IMR-90 (cell line): ENCODE results near the gene COMP. TPM values are rescaled to one million over a fixed set of nuclear protein-coding genes. Genes with fewer than 3 reads are reported as not detected.

ENCODE experiments used
- ATAC-seq: fragments of 200-7000 bp; cut with Tn5 transposase; 2 replicates; pipeline ENCODE4 v1.9.1; 2020; ENCODE audit warnings: low read depth, mild to moderate bottlenecking, moderate library complexity
- BruUV-seq: library from RNA; stranded (reverse); fragments of 400-500 nt; replicated peaks from 2 replicates; lab custom pipeline; 2021; lab: Mats Ljungman, UMichigan
- CTCF ChIA-PET: fragments of 300-600 bp; formaldehyde crosslinking; extraction: SDS; loops from one replicate; lab custom pipeline; 2021; ENCODE audit warnings: antibody characterized with exemption; lab: Yijun Ruan, JAX
- POLR2A ChIA-PET: fragments of 300-600 bp; sonication (Branson Sonifier 250); formaldehyde crosslinking; loops from one replicate; lab custom pipeline; 2022; ENCODE audit warnings: antibody characterized with exemption; ENCODE audit not compliant: unreplicated experiment; lab: Charles Lee
- DNase-seq: peaks from one replicate; pipeline ENCODE4 v3.0.0; 2013
- H2AFZ ChIP-seq: replicated peaks from 2 replicates; pipeline ENCODE3; 2013; ENCODE audit warnings: low read length, mild to moderate bottlenecking; ENCODE audit not compliant: poor library complexity
- H2AK5ac ChIP-seq: 2 replicates; pipeline ENCODE4 v1.6.1; 2013; ENCODE audit warnings: low read depth, low read length, inconsistent platforms
- H2AK9ac ChIP-seq: replicated peaks from 2 replicates; pipeline ENCODE3; 2013; ENCODE audit warnings: mild to moderate bottlenecking, low read depth, low read length, moderate library complexity; ENCODE audit not compliant: poor library complexity
- H2BK120ac ChIP-seq: 2 replicates; pipeline ENCODE4 v1.6.1; 2013; ENCODE audit warnings: low read depth, low read length, inconsistent platforms
- H2BK15ac ChIP-seq: 3 replicates; pipeline ENCODE4 v1.6.1; 2013; ENCODE audit warnings: low read depth, low read length, inconsistent platforms
- H2BK20ac ChIP-seq: 2 replicates; pipeline ENCODE4 v1.6.1; 2013; ENCODE audit warnings: low read depth, mild to moderate bottlenecking, inconsistent platforms, low read length, moderate library complexity
- H2BK5ac ChIP-seq: 2 replicates; pipeline ENCODE4 v1.6.1; 2013; ENCODE audit warnings: mild to moderate bottlenecking, low read depth, low read length, inconsistent platforms; ENCODE audit not compliant: poor library complexity, severe bottlenecking
- H3K14ac ChIP-seq: replicated peaks from 2 replicates; pipeline ENCODE4 v1.6.1; 2013; ENCODE audit warnings: low read depth, low read length, inconsistent platforms
- H3K18ac ChIP-seq: 2 replicates; pipeline ENCODE4 v1.6.1; 2013; ENCODE audit warnings: low read depth, low read length, control low read depth
- H3K23ac ChIP-seq: 2 replicates; pipeline ENCODE4 v1.6.1; 2013; ENCODE audit warnings: low read depth, low read length, inconsistent platforms
- H3K27ac ChIP-seq: 2 replicates; pipeline ENCODE4 v1.5.1; 2013; ENCODE audit warnings: mild to moderate bottlenecking, control low read depth, low read length; ENCODE audit not compliant: insufficient read depth
- H3K27me3 ChIP-seq: 2 replicates; pipeline ENCODE4 v1.6.1; 2013; ENCODE audit warnings: low read length; ENCODE audit not compliant: control insufficient read depth, insufficient read depth
- H3K36me3 ChIP-seq: 2 replicates; pipeline ENCODE4 v1.6.1; 2013; ENCODE audit warnings: low read length, mixed read lengths; ENCODE audit not compliant: control insufficient read depth, insufficient read depth
- H3K4ac ChIP-seq: 2 replicates; pipeline ENCODE4 v1.6.1; 2013; ENCODE audit warnings: low read depth, low read length, inconsistent platforms
- H3K4me1 ChIP-seq: 2 replicates; pipeline ENCODE4 v1.6.1; 2013; ENCODE audit warnings: low read length, mixed read lengths; ENCODE audit not compliant: control insufficient read depth, insufficient read depth
- H3K4me2 ChIP-seq: 2 replicates; pipeline ENCODE4 v1.6.1; 2013; ENCODE audit warnings: low read depth, mild to moderate bottlenecking, control low read depth, low read length, moderate library complexity
- H3K4me3 ChIP-seq: 2 replicates; pipeline ENCODE4 v1.5.1; 2013; ENCODE audit warnings: low read depth, mild to moderate bottlenecking, control low read depth, low read length, moderate library complexity; ENCODE audit not compliant: insufficient read depth
- H3K56ac ChIP-seq: 2 replicates; pipeline ENCODE4 v1.6.1; 2013; ENCODE audit warnings: low read length, inconsistent platforms; ENCODE audit not compliant: insufficient read depth; ENCODE audit errors: extremely low read depth
- H3K79me1 ChIP-seq, 2 experiments: 2 replicates each; pipeline ENCODE4 v1.6.1; 2013; ENCODE audit warnings: low read length in 2 of 2, inconsistent platforms in 1 of 2, low read depth in 1 of 2
- H3K9ac ChIP-seq: 2 replicates; pipeline ENCODE4 v1.6.1; 2013; ENCODE audit warnings: low read depth, low read length, control low read depth
- H3K9me1 ChIP-seq: 2 replicates; pipeline ENCODE4 v1.6.1; 2013; ENCODE audit warnings: low read length, inconsistent platforms; ENCODE audit not compliant: insufficient read depth
- H3K9me3 ChIP-seq: 2 replicates; pipeline ENCODE4 v1.6.1; 2013; ENCODE audit warnings: low read length; ENCODE audit not compliant: control insufficient read depth, insufficient read depth
- H4K20me1 ChIP-seq: 2 replicates; pipeline ENCODE4 v1.6.1; 2013; ENCODE audit warnings: low read length, inconsistent platforms; ENCODE audit not compliant: insufficient read depth
- H4K5ac ChIP-seq: 2 replicates; pipeline ENCODE4 v1.6.1; 2013; ENCODE audit warnings: mild to moderate bottlenecking, low read depth, low read length, control low read depth
- H4K8ac ChIP-seq, 2 experiments: 2 replicates each; pipeline ENCODE4 v1.6.1; 2013; ENCODE audit warnings: low read depth in 2 of 2, low read length in 2 of 2, control low read depth in 1 of 2, inconsistent platforms in 1 of 2
- H4K91ac ChIP-seq: 2 replicates; pipeline ENCODE4 v1.6.1; 2013; ENCODE audit warnings: low read depth, low read length, inconsistent platforms; ENCODE audit not compliant: insufficient read depth
- BHLHE40 ChIP-seq: fragments of 150-350 bp; IDR thresholded peaks from 2 replicates; pipeline ENCODE4 v1.6.1; 2016; ENCODE audit warnings: mild to moderate bottlenecking, low read depth, low read length
- FOS ChIP-seq: fragments of 150-350 bp; IDR thresholded peaks from 2 replicates; pipeline ENCODE4 v1.6.1; 2016; ENCODE audit warnings: low read depth, low read length
- MAZ ChIP-seq: IDR thresholded peaks from 2 replicates; pipeline ENCODE4 v1.6.1; 2012; ENCODE audit warnings: low read depth, mild to moderate bottlenecking, low read length, improper control_type of control experiment, moderate library complexity, borderline replicate concordance
- MXI1 ChIP-seq: IDR thresholded peaks from 2 replicates; pipeline ENCODE4 v1.6.1; 2012; ENCODE audit warnings: low read depth, mild to moderate bottlenecking, low read length, moderate library complexity, borderline replicate concordance
- POLR2A ChIP-seq: IDR thresholded peaks from 2 replicates; pipeline ENCODE4 v1.6.1; 2012; ENCODE audit warnings: mild to moderate bottlenecking, low read depth, low read length
- RAD21 ChIP-seq: IDR thresholded peaks from 2 replicates; pipeline ENCODE4 v1.6.1; 2012; ENCODE audit warnings: low read length, improper control_type of control experiment
- RCOR1 ChIP-seq: IDR thresholded peaks from 2 replicates; pipeline ENCODE4 v1.6.1; 2012; ENCODE audit warnings: mild to moderate bottlenecking, low read length, improper control_type of control experiment; ENCODE audit not compliant: insufficient replicate concordance
- RFX5 ChIP-seq: IDR thresholded peaks from 2 replicates; pipeline ENCODE4 v1.8.0; 2012; ENCODE audit warnings: low read depth, mild to moderate bottlenecking, low read length, moderate library complexity
- WGBS, 2 experiments: methylation state at CpG; one replicate each; pipeline versions ENCODE4 v1.1.5 to v1.1.7; 2013; ENCODE audit warnings: missing lambda C conversion rate in 2 of 2; ENCODE audit not compliant: insufficient read length in 1 of 2; ENCODE audit errors: extremely low coverage in 2 of 2; 5-methylcytosine and 5-hydroxymethylcytosine counted together
- dilution Hi-C: fragments of 300-500 bp; cut with HindIII; formaldehyde crosslinking; loops from one replicate; pipeline ENCODE4 v1.14.3; 2018; ENCODE audit warnings: low sequenced_read_pairs; ENCODE audit not compliant: unreplicated experiment
- in situ Hi-C: fragments of 300-500 bp; cut with MboI; formaldehyde crosslinking; loops from 3 replicates; pipeline ENCODE4 v1.14.3; 2019; ENCODE audit warnings: low sequenced_read_pairs, inconsistent platforms, mixed read lengths
- intact Hi-C: fragments of 100-400 bp; cut with micrococcal nuclease; formaldehyde crosslinking; loops from 2 replicates; pipeline ENCODE4 v1.10.0; 2022
- polyA plus RNA-seq, 3 experiments: library from polyadenylated mRNA; depleted of rRNA; stranded (reverse); fragments of >200 nt; gene quantifications; 2 replicates each; pipeline ENCODE4 v1.2.3, GENCODE V29; 2012; ENCODE audit warnings: low replicate concordance in 1 of 3
- total RNA-seq: library from RNA; depleted of rRNA; stranded (reverse); fragments of >200 nt; gene quantifications from 2 replicates; pipeline ENCODE4 v1.2.3, GENCODE V29; 2012
- TF ChIP-seq, protein P1 (sequence below): fragments of 150-350 bp; IDR thresholded peaks from 2 replicates; pipeline ENCODE4 v1.6.1; 2016; ENCODE audit warnings: low read depth, mild to moderate bottlenecking, low read length, moderate library complexity, borderline replicate concordance
- TF ChIP-seq, protein P2 (sequence below): fragments of 150-350 bp; IDR thresholded peaks from 2 replicates; pipeline ENCODE4 v1.6.1; 2017; ENCODE audit warnings: mild to moderate bottlenecking, antibody characterized with exemption, low read length, low read depth

Gene COMP
- total and polyA plus RNA-seq, 2 of the 4 experiments (the other 2 are of a cell fraction) = under 0.01 to 0.43 TPM

DNA sequence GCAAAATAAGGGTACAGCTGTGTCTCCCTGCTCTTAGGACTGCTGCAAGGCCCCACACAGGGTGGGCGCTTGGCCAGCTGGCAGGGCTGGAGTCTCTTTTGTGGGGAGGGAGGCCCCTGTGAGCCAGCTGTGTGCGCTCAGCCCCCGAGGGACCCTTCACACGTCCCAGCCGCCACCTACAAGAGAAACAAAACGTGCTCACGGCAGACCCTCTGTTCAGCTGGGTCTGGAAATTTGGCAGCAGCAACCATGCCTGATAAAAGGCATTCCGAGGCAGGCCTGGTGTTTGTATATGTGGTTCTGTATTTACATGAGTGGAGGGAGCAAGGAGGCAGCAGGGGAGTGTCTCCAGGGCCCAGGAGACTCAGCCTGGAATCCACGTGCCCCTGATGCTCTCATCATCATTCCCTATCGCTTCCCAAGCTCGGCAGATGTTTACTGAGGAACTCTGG is 57.9 kb downstream of the COMP start:
- H3K36me3 ChIP-seq = no peaks in the 10 kb centered on the region
- H4K8ac ChIP-seq = no peak overlapping the region
- DNase-seq (peak; percentile 93), ATAC-seq (peak; percentile 99)
- H3K18ac ChIP-seq = no peak overlapping the region
- H3K27me3 ChIP-seq = no peaks in the 10 kb centered on the region
- peak overlapping the region; percentile 6; the same call in 1 of the 2 replicates for H3K27ac ChIP-seq
- H2BK120ac ChIP-seq = no peak overlapping the region
- H3K4me3 ChIP-seq = no peak overlapping the region
- H3K9me1 ChIP-seq = no peaks in the 10 kb centered on the region; the same call in 1 of the 2 replicates
- H3K4me1 ChIP-seq = peaks cover 11% of the 10 kb centered on the region; the same call in 1 of the 2 replicates
- H3K23ac ChIP-seq = no peak overlapping the region
- no peak overlapping the region for H3K14ac ChIP-seq
- H3K56ac ChIP-seq = no peak overlapping the region
- intact Hi-C loops = no loop called here
- H4K5ac ChIP-seq = no peak overlapping the region
- H3K9ac ChIP-seq = no peak overlapping the region
- in situ Hi-C loops = no loop called here
- H3K79me1 ChIP-seq = peaks cover 0 to 20% of the 10 kb centered on the region in 2 experiments; a peak in 2 of 4 replicates
- peak overlapping the region; percentile 11 for H2AK9ac ChIP-seq
- peak overlapping the region; percentile 3; the same call in 1 of the 3 replicates for H2BK15ac ChIP-seq
- H4K20me1 ChIP-seq = peaks cover 41% of the 10 kb centered on the region
- no peak overlapping the region for H2AK5ac ChIP-seq
- H2BK20ac ChIP-seq = no peak overlapping the region
- H3K4me2 ChIP-seq = no peak overlapping the region
- H2BK5ac ChIP-seq = no peak overlapping the region
- dilution Hi-C loops = no loop called here
- POLR2A ChIA-PET = no interaction called here
- H3K4ac ChIP-seq = peak overlapping the region; percentile 3; the same call in 1 of the 2 replicates
- CTCF ChIA-PET = interaction anchor here (1.0 kb wide), 1 partner anchor 145 kb away, joined by 3 read pairs; the partner anchor contains the start of gene REX1BD
- H3K9me3 ChIP-seq = no peaks in the 10 kb centered on the region
- WGBS, 2 experiments = 0% methylated on average over 1 of the region's 11 CpGs; no CpG with 5 or more reads in 1 of the 2 experiments
- TF ChIP-seq POLR2A = no peak
- TF ChIP-seq BHLHE40 = peak; percentile 94
- peak; percentile 46; the same call in 1 of the 2 replicates for TF ChIP-seq MAZ
- no peak for TF ChIP-seq RFX5
- TF ChIP-seq, protein P1, sequence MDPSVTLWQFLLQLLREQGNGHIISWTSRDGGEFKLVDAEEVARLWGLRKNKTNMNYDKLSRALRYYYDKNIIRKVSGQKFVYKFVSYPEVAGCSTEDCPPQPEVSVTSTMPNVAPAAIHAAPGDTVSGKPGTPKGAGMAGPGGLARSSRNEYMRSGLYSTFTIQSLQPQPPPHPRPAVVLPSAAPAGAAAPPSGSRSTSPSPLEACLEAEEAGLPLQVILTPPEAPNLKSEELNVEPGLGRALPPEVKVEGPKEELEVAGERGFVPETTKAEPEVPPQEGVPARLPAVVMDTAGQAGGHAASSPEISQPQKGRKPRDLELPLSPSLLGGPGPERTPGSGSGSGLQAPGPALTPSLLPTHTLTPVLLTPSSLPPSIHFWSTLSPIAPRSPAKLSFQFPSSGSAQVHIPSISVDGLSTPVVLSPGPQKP = no peak
- peak; percentile 99 for TF ChIP-seq MXI1
- 0 out of 2 replicates have a peak, but pooled peaks have one; percentile 18 for TF ChIP-seq RAD21
- TF ChIP-seq RCOR1 = peak; percentile 19
- TF ChIP-seq FOS = no peak
- TF ChIP-seq, protein P2, sequence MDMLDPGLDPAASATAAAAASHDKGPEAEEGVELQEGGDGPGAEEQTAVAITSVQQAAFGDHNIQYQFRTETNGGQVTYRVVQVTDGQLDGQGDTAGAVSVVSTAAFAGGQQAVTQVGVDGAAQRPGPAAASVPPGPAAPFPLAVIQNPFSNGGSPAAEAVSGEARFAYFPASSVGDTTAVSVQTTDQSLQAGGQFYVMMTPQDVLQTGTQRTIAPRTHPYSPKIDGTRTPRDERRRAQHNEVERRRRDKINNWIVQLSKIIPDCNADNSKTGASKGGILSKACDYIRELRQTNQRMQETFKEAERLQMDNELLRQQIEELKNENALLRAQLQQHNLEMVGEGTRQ = peak; percentile 83
- H2AFZ ChIP-seq = peak overlapping the region; percentile 73
- no peak overlapping the region for H4K91ac ChIP-seq
- BruUV-seq = no TSS peak
